ENCODE data around the gene PSMD6. TPM values are rescaled to one million over a fixed set of nuclear protein-coding genes. Genes with fewer than 3 reads are reported as not detected.
A peak's percentile ranks its signal among the peaks of the same experiment; 100 is the strongest.

PSMD6 gene
- total and polyA plus RNA-seq, 9 of the 15 experiments (the other 6 are each of a cell fraction or from before 2014, with no cell fraction given) = 78.2 to 133 (median 113) TPM

GRCh38 chr3:64023187-64023860, at the start of gene PSMD6 (continued):
- TF ChIP-seq RBM39 (optimal IDR thresholded peaks at IDR 0.05; ENCODE audit: low read depth, low read length) = no peak
- TF ChIP-seq KLF16 (IDR thresholded peaks at IDR 0.05) = no peak
- TF ChIP-seq SLC30A9 (CRISPR knock-in tag; IDR thresholded peaks at IDR 0.05) = no peak
- TF ChIP-seq ATF4 (CRISPR knock-in tag; IDR thresholded peaks at IDR 0.05) = no peak
- TF ChIP-seq XRCC3 (IDR thresholded peaks at IDR 0.05) = no peak
- no peak for TF ChIP-seq EGR1 (conservative IDR thresholded peaks at IDR 0.05)
- no peak for TF ChIP-seq ZNF239 (CRISPR knock-in tag; IDR thresholded peaks at IDR 0.05)
- peak; percentile 91; the same call in 1 of the 2 replicates for TF ChIP-seq PHF8 (IDR thresholded peaks at IDR 0.05; ENCODE audit: borderline replicate concordance, low read length)
- TF ChIP-seq ZNF277 (CRISPR knock-in tag; IDR thresholded peaks at IDR 0.05; ENCODE audit: borderline replicate concordance) = no peak
- no peak for TF ChIP-seq ZNF174 (CRISPR knock-in tag; IDR thresholded peaks at IDR 0.05)
- TF ChIP-seq TOE1 (IDR thresholded peaks at IDR 0.05; ENCODE audit: borderline replicate concordance) = 0 out of 2 replicates have a peak, but pooled peaks have one; percentile 17
- no peak for TF ChIP-seq TOE1 (CRISPR knock-in tag; IDR thresholded peaks at IDR 0.05; ENCODE audit: borderline replicate concordance, low read depth)
- TF ChIP-seq CBX8 (IDR thresholded peaks at IDR 0.05; ENCODE audit: borderline replicate concordance, extremely low read depth, low read depth, low read length, poor library complexity, severe bottlenecking) = no peak
- no peak for TF ChIP-seq NR2F6 (CRISPR knock-in tag; IDR thresholded peaks at IDR 0.05)
- TF ChIP-seq PCBP2 (IDR thresholded peaks at IDR 0.05; ENCODE audit: low read depth, low read length, poor library complexity, severe bottlenecking) = no peak
- no peak for TF ChIP-seq SRSF9 (IDR thresholded peaks at IDR 0.05; ENCODE audit: borderline replicate concordance, low read depth, low read length)
- TF ChIP-seq, protein P1, sequence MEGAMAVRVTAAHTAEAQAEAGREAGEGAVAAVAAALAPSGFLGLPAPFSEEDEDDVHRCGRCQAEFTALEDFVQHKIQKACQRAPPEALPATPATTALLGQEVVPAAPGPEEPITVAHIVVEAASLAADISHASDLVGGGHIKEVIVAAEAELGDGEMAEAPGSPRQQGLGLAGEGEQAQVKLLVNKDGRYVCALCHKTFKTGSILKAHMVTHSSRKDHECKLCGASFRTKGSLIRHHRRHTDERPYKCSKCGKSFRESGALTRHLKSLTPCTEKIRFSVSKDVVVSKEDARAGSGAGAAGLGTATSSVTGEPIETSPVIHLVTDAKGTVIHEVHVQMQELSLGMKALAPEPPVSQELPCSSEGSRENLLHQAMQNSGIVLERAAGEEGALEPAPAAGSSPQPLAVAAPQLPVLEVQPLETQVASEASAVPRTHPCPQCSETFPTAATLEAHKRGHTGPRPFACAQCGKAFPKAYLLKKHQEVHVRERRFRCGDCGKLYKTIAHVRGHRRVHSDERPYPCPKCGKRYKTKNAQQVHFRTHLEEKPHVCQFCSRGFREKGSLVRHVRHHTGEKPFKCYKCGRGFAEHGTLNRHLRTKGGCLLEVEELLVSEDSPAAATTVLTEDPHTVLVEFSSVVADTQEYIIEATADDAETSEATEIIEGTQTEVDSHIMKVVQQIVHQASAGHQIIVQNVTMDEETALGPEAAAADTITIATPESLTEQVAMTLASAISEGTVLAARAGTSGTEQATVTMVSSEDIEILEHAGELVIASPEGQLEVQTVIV (CRISPR knock-in tag; IDR thresholded peaks at IDR 0.05; ENCODE audit: borderline replicate concordance) = no peak
- TF ChIP-seq VEZF1 (CRISPR knock-in tag; IDR thresholded peaks at IDR 0.05) = peak; percentile 48; the same call in 1 of the 2 replicates
- TF ChIP-seq ZBTB1 (CRISPR knock-in tag; IDR thresholded peaks at IDR 0.05; ENCODE audit: borderline replicate concordance, low read depth) = no peak
- 0 out of 2 replicates have a peak, but pooled peaks have one; percentile 34 for TF ChIP-seq DMBX1 (CRISPR knock-in tag; IDR thresholded peaks at IDR 0.05; ENCODE audit: borderline replicate concordance)
- TF ChIP-seq ZNF140 (CRISPR knock-in tag; IDR thresholded peaks at IDR 0.05) = no peak

Measured in K562 (cell line).